NCI-H2029 treated with DMSO at 0.1 percent for 48 hours (cell line): ENCODE data around the gene TRIO.

Experiments
- DNase-seq: peaks from one replicate; lab custom pipeline; 2025; lab: John Stamatoyannopoulos, UW

Gene TRIO

GRCh38 chr5:14460844-14461398 lies 317.8 kb downstream of the TRIO start:
- no peak for DNase-seq

GRCh38 chr5:14462681-14463080 lies 319.5 kb downstream of the TRIO start:
- DNase-seq, result no peak

- DNase-seq, result no peak
Observed at GRCh38 chr5:14463629-14464028, 320.5 kb downstream of the TRIO start.

GRCh38 chr5:14464096-14464495 lies 321.0 kb downstream of the TRIO start:
- DNase-seq, result no peak

- DNase-seq, result peak; percentile 93
Observed at GRCh38 chr5:14464671-14465070, 321.5 kb downstream of the TRIO start.

- no peak for DNase-seq
Observed at GRCh38 chr5:14465116-14465515, 322.0 kb downstream of the TRIO start.

GRCh38 chr5:14465776-14466175 lies 322.6 kb downstream of the TRIO start:
- no peak for DNase-seq

DNA sequence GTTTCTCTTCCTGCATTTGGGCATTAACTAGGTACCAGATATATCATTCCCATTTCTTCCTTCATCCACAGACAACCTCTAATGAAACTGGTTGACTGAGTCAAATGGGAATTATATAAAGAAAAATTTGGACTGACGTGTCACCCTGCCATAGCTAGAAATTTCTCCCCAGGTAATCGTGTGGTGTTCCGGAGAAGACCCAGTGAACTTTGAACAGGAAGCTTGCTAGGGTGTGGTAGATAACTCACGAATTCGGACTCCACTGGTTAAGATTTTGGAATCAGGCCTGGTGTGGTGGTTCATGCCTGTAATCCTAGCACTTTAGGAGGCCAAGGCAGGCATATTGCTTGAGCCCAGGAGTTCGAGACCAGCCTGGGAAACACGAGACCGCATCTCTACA lies 324.1 kb downstream of the TRIO start:
- DNase-seq, result no peak

- DNase-seq, result no peak
Observed at GRCh38 chr5:14467886-14468285, 324.7 kb downstream of the TRIO start.

DNA sequence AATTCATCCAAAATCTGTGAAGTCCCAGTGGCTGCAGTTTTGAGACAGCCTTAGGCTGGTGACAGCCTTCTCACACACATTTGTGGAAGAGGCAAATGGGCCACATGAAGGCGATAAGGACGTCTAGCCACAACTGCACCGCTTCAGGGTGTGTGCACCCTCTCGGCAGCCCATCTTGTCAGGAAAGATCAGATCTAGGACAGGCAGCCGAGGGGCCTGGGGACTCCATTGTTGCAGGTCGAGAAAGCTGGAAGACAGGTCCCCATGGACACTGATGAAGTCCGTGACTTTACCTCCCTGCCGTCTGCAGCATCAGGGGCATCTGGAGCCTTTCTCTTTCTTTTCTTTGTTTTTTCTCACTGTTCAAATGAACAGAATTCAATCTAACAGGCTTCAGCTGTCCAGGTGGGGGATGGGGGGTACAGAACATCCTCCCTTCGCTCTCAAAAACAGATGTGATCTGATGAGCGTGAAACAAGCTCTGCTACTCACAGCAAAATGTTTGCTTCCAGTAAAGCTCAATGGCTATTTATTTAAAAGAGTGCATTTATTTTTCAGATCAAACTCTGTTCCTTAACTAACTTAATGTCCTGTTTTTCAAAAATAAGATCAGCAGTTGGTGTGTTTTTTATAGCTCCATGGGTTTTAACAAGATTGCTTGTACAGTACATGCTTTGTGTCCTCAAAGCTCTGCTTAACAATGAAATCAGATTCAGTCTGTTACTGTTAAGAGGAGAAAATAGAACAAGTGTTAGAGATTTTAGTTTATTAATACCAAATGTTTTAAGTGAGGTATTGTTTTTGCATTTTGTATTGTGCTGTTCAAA lies 326.6 kb downstream of the TRIO start:
- no peak for DNase-seq

DNA sequence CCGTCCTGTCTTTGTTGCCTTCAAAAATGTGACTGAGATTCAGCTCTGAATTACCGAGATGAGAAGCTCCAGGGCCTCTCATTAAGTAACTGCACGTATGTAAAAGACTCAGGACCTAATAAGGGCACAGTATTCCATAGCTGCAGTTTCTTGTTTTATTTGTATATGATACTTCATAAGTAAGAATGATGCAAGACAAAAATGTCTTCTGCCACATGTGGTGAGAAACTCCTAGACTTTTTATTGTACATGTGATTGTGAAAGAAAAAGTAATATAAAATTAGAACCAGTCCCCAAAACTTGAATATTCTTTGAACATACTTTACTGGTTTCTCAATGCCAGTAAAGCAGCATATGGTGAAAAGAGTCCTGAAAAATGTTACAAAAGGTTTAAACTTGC lies 328.4 kb downstream of the TRIO start:
- DNase-seq, result no peak

- no peak for DNase-seq
Observed at GRCh38 chr5:14472986-14473567, 329.9 kb downstream of the TRIO start.

DNA sequence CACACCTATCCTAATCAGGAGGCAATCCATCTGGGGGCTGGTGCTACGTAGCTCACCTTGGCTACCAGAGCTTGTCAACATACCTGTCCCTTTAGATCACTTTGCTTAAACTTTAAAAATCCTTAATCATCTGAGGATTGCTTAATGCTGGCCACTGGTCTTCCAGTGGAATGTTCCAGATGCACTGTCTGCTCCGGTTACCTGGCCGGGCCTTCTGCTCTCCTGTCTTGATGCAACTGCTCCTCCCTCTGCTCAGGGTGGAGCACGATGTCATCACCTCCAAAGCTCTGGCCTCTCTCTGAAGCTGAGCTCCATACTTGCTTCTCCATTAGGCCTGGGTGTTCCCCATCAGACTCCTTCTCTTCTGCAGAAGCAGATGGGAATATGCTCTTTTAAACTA lies 331.9 kb downstream of the TRIO start:
- no peak for DNase-seq

- no peak for DNase-seq
Observed at GRCh38 chr5:14476786-14477435, 333.8 kb downstream of the TRIO start.

GRCh38 chr5:14479143-14479696 lies 336.1 kb downstream of the TRIO start:
- DNase-seq, result no peak

DNA sequence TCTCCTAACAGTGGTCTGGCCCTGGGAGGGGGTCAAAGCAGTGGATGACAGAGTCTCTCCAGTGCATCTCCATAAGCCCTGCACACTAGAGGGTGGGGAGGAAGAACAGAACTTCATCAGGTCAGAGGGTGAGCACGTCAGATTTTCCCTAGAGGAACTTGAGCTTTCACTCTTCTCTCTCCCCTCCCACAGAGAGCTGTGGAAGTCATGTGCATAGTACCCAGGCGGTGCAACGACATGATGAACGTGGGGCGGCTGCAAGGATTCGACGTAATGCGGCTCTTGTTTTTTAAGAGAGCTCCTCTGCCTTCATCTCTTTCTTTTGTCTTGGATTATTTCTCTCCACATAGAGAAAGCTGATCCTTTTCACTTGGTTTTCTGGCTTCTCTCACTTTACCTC lies 338.2 kb downstream of the TRIO start:
- no peak for DNase-seq

DNA sequence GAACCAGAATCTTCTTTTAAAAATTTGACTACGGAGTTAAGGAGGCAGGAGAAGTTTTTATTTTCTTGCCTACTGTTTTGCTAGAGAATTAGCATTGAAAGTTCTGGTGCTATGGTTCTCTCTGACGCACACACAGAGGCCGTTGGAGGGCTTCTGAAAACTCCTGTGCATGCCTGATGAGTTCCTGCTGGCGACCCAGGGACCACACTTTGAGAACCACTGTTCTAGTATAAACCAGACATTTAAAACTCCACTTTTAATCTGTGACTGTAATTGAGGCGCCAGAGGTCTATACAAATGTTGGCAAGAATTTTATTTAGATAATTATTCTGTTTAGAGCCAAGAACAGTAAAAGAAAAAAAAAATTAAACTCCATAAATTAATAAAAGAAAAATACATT lies 338.9 kb downstream of the TRIO start:
- no peak for DNase-seq

DNA sequence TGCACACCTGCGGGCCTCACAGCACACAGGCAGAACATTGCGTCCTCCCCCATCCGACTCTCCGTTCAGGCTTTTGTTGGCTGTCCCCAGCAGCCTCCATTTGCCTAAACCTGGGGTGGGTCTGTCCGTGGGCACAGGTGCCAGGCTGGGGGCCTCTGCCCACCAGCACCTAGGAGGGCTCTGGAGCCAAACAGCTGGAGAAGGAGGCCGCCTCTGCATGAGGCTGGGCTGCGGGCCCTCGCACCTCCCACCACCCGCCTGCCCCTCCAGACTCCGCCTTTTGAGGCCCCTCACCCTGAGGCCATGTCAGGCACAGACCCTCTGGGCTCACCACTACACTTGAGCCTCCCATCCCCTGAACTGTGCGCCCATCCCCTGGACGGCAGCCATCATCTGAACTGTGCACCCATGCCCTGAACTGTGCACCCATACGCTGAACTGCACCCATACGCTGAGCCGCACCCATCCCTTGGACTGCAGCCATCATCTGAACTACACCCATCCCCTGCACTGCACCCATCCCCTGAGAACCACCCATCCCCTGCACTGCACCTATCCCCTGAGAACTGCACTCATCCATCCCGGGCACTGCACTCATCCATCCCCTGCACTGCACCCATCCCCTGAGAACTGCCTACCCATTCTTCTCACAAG lies 340.5 kb downstream of the TRIO start:
- DNase-seq, result no peak

- DNase-seq, result no peak
Observed at GRCh38 chr5:14486486-14486885, 343.3 kb downstream of the TRIO start.

DNA sequence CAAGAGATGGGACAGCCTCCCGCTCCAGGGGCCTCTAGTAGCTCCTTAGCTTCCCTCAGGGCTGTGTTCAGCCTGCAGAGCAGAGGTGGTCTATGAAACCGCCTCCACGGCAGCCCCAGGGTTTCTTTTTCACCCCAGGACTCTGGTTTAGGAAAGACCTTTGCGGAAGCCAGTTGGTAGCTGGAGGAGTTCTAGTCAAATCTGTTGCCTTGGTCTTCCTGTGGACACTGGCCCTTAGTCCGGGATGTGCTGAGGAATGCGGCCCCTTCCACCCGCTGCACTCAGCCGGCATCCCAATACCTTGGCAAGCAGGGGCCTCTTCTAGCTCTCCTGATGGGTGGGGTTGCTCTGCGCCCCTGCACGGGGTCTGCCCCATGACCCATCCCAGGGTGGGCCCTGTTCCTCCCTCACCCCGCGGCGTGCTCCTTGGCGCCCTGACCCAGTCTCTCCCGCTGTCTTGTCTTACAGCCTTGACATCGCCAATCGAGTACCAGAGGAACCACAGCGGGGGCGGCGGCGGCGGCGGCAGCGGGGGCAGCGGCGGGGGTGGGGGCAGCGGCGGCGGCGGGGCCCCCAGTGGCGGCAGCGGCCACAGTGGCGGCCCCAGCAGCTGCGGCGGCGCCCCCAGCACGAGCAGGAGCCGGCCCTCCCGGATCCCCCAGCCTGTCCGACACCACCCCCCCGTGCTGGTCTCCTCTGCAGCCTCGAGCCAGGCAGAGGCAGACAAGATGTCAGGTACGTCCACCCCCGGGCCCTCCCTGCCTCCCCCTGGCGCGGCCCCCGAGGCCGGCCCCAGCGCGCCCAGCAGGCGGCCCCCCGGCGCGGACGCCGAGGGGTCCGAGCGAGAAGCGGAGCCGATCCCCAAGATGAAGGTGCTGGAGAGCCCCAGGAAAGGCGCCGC lies 344.1 kb downstream of the TRIO start:
- DNase-seq, result no peak
